ENCODE results near the gene MYBPC3.

MYBPC3 gene

DNA sequence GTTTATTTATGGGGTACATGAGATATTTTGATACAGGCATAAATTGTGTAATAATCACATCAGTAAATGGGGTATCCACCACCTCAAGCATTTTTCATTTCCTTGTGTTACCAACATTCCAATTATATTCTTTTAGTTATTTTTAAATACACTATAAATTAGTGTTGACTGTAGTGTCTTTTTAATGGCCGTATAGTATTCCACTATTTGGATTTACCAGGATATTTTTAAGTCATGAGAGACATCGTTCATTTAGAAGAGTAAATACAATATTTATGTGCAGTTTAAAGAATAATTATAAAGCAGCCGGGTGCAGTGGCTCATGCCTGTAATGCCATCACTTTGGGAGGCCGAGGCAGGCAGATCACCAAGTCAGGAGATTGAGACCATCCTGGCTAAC is 32.0 kb upstream of the MYBPC3 start:
- no peak for DNase-seq (ENCODE audit: low spot score)

DNA sequence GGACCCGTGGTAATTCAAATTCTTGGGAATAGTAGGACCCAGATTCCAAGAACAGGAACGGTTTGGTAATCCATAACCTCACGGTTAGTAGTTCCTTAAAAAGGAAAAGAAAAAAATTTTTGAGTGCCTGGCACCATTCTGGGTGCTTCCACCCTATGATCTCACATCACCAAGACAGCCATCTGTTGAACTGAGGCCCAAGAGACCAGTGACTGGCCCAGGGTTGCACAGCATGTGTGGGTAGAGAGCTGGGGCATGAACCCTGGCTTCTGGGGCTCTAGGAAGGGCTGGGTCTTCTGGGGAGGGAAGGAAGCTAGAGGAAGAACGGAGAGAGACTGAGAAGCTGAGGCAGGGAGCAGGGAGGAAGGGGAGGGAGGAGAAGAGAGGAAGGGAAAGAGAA is 30.6 kb upstream of the MYBPC3 start:
- no peak for DNase-seq (ENCODE audit: low spot score)

- DNase-seq (ENCODE audit: low spot score), result no peak
Measured at GRCh38 chr11:47380078-47380477, 27.6 kb upstream of the MYBPC3 start.

- no peak for DNase-seq (ENCODE audit: low spot score)
Measured at GRCh38 chr11:47379317-47379716, 26.8 kb upstream of the MYBPC3 start.

DNA sequence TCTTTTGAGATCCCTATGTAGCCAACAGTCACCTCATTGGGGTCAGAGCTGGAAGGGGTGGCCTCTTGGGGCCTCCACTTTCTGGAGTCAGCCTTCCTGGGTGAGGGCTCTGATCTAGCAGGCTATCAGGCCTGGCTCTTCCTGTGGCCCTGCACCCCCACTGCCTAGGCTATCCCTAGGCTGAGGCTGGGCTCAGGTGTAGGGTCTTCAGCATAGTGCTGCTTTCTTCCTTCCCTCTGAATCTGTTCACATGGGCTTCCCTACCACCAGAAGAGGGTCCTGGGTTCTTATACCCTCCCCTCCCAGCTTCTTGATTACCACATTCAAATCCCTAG is 26.3 kb upstream of the MYBPC3 start:
- no peak for DNase-seq (ENCODE audit: low spot score)

DNA sequence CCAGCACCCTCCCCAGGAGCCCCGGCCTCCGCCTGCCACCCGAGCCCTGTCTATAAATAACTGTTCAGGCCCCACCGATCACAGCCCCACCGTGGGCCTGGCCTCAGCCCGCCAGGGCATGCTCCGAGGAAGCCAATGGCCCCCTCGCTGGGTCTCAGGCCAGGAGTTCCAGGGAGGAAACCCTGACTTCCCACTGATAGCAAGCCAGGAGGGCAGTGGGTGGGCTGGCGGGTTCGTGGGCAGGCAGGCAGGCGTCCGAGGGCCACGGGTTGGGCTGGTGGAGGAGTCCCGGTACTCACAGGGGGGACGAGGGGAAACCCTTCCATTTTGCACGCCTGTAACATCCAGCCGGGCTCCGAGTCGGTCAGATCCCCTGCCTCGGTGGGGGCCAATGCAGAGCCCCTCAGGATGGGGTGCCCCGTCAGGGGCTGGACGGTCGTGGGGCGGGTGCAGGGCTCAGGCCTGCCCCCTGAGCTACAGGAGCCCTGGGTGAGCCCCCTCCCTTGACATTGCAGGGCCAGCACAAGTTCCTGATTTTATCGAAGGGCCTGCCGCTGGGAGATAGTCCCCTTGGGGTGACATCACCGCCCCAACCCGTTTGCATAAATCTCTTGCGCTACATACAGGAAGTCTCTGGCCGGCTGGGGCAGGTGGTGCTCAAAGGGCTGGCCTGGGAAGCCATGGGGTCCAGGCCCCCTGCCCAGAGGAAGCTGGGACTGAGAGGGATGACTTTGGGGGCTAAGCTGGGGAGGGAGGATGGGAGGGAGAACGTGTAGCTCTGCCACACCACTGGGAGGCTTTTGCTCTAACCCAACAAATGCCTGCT is 25.7 kb upstream of the MYBPC3 start, which contains the start of gene SPI1:
SPI1 (minus strand) TSS at position 538 of the 826 bp plus-strand sequence; CDS start at position 344, 194 bp downstream.
- DNase-seq (ENCODE audit: low spot score), result no peak

DNA sequence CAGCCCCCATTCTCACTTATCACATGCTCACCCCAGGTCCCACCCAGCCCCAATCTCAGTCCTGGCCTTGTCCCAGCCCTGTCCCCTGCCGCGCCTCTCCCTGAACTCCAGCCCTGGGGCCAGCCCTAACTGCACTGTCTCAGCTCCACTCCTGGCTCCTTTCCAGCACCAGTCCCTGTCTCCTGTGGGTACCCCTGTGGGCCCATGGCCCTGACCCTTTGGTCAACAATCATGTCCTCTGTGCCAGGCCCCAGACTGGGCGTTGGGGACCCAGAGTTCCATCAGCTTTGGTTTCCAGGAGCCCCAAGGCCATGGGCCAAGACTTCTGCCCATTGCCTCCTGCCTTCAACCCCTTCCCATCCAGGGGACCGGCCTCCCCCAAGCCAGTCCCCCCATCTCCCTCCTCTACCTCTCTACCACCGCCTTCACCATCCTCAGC is 25.1 kb upstream of the MYBPC3 start:
- no peak for DNase-seq (ENCODE audit: low spot score)

- no peak for DNase-seq (ENCODE audit: low spot score)
Measured at GRCh38 chr11:47376525-47377371, 24.2 kb upstream of the MYBPC3 start.

DNA sequence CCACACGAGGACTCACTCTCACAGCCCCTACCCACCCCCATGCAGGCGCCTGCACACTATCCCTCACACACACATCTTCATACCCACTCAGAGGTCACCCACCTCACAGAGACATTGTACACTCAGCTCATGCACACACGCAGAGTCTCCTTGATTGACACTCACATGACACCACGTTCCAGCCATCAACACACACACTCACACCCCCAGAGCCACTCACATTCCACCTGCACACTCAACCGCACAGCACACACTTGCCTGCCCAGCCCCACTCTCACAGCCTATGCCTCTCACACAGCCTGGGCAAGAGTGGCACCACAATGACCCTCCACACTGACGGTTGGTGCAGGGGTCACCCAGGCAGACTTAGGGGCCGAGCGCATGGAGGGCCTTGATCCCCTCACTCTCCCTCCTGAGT is 23.6 kb upstream of the MYBPC3 start:
- DNase-seq (ENCODE audit: low spot score), result no peak

GRCh38 chr11:47375546-47376085 is 23.1 kb upstream of the MYBPC3 start:
- DNase-seq (ENCODE audit: low spot score), result no peak

- DNase-seq (ENCODE audit: low spot score), result no peak
Measured at GRCh38 chr11:47375020-47375419, 22.5 kb upstream of the MYBPC3 start.

GRCh38 chr11:47374720-47375019 is 22.2 kb upstream of the MYBPC3 start:
- DNase-seq (ENCODE audit: low spot score), result no peak

- DNase-seq (ENCODE audit: low spot score), result peak; percentile 87
Measured at GRCh38 chr11:47373876-47374719, 21.6 kb upstream of the MYBPC3 start.

GRCh38 chr11:47372422-47372821 is 19.9 kb upstream of the MYBPC3 start:
- no peak for DNase-seq (ENCODE audit: low spot score)

GRCh38 chr11:47369676-47370075 is 17.2 kb upstream of the MYBPC3 start:
- DNase-seq (ENCODE audit: low spot score), result no peak

DNA sequence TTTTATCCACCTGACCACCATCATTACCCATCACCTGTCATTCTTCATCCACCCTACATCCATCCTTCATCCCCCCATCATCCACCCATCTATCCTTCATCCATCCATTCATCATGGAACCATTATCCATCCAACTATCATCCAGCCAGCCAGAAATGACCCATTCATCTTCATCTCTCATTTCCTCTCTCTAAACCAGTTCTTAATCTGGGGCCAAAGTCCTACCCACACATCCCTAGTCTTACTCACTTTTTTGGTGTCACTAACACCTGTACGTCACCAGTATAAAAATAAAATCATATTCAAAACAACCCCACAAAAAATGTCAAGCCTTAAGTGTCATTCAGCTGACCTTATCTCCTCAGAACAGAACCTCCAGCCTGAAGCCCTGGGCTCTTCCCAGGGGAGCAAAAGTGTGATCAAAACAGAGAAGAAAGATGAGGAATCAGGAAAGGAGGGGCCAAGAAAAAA is 13.6 kb upstream of the MYBPC3 start:
- DNase-seq (ENCODE audit: low spot score), result no peak

DNA sequence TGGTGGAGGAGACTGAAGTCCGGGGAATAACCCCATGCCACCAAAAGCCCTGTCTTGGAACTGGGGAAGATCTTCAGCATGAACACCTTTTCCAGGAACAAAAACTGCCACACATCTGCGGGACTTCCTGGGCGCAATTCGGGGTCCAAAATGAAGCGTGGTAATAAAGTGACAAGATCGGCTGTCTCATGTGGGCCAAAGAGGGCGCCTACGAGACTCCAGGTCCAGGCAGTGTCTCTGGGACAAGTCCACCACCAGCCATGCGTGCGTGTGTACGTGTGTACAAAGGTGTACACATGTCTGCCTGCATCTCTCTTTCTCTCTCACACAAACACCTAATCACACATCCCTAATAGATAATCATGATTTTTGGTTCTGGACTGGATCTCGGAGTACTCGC is 8.9 kb upstream of the MYBPC3 start:
- no peak for DNase-seq (ENCODE audit: low spot score)

- no peak for DNase-seq (ENCODE audit: low spot score)
Measured at GRCh38 chr11:47360341-47360740, 7.8 kb upstream of the MYBPC3 start.

DNA sequence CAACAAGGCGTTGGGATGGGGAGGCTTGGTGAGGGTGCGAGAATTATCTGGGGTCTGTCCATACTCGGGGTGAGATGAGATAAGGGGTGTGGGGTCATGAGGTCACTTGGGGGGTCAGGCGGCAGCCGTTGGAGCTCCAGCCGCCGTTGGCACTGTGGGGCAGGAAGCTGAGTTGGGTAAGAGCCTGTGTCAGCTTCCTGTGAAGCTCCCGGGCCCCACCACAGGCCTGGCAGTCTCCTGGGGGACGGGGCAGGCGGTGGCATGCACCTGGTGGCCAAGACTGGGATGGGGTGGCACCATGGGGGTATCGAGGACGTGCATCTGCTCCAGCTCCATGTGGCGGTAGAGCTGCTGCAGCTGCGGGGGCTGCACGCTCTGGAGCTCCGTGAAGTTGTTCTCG is 7.1 kb upstream of the MYBPC3 start:
- DNase-seq (ENCODE audit: low spot score), result no peak

- DNase-seq (ENCODE audit: low spot score), result no peak
Measured at GRCh38 chr11:47359162-47359561, 6.7 kb upstream of the MYBPC3 start.

DNA sequence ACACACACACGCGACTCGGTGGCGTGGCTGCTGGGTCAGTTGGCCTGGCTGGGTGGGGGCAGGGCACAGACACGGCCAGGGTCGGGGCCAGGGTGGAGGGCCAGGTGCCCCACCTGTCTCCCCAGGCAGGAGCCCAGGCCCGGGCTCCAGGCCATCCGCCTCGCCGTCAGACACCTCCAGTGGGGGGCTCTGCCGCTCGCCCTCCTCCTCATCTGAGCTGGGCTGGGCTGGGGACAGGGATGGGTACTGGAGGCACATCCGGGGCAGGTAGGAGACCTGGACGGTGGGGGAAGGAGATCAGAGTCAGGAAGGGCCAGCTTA is 6.2 kb upstream of the MYBPC3 start:
- no peak for DNase-seq (ENCODE audit: low spot score)

Data from AG08395 (cell line).